NT2/D1 (cell line): Measurements from ENCODE around the gene C10orf90.

Experiments used
- SUZ12 ChIP-seq: IDR thresholded peaks from 2 replicates; pipeline ENCODE4 v1.6.1; 2011; ENCODE audit not compliant: insufficient read length, insufficient read depth; ENCODE audit errors: extremely low read depth
- YY1 ChIP-seq: IDR thresholded peaks from 2 replicates; pipeline ENCODE4 v1.6.1; 2011; ENCODE audit not compliant: insufficient read length, insufficient read depth
- ZNF274 ChIP-seq: IDR thresholded peaks from 2 replicates; pipeline ENCODE4 v1.6.1; 2011; ENCODE audit warnings: mild to moderate bottlenecking, low read depth, low read length

GRCh38 chr10:126392068-126392467 lies 278.4 kb downstream of the C10orf90 start:
- no peak for TF ChIP-seq YY1
- TF ChIP-seq SUZ12: no peak
- no peak for TF ChIP-seq ZNF274
